GM18508 (cell line): ENCODE data around the gene SMIM14.
"Not testable (repeated sequence)": the region's sequence is repeated elsewhere in the genome, so short reads cannot be mapped to it uniquely, and the experiment has no call there.

Source experiments
- ATAC-seq: cut with Tn5 transposase; IDR thresholded peaks from one replicate; pipeline ENCODE4 v1.9.1; 2021; ENCODE audit warnings: moderate number of reproducible peaks; ENCODE audit not compliant: insufficient read depth, unreplicated experiment

SMIM14 gene

DNA sequence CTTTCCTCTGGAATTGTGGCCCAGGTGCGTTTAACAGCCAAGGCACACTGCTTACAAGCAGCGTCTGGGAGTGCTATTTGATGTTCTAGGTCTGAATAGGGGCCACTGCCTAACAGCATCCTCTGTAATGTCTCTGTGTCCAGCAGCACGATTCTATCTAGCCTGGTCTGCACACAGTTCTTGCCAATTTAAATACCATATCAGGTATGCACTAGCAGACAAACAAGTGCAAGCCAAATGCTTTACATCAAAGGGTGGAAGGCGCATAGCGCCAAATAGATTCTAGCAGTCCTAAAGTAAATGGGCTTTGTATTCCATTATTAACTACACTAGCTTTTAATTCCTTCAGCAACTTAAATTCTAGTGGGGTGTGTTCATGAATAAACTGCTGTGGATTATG is 95.6 kb downstream of the SMIM14 start:
- ATAC-seq: no peak

DNA sequence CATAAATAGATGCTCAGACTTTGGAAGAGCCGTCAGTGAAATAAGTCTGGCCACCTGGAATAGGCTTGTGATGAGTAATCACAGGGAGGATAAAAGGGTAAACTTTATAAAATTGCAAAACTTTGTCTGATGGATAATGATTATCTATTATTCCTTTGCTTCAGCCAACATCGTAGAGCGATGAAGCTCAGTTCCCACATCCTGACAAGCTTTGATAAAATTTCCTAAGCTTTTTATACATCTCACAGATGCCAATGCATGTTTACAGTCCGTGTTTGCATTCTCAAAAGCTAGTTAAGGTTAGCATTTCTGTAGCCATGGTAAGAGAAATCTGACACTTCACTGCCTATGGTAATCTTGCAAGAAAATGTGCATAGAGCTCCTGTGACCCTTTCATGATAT is 96.1 kb downstream of the SMIM14 start:
- ATAC-seq: no peak

DNA sequence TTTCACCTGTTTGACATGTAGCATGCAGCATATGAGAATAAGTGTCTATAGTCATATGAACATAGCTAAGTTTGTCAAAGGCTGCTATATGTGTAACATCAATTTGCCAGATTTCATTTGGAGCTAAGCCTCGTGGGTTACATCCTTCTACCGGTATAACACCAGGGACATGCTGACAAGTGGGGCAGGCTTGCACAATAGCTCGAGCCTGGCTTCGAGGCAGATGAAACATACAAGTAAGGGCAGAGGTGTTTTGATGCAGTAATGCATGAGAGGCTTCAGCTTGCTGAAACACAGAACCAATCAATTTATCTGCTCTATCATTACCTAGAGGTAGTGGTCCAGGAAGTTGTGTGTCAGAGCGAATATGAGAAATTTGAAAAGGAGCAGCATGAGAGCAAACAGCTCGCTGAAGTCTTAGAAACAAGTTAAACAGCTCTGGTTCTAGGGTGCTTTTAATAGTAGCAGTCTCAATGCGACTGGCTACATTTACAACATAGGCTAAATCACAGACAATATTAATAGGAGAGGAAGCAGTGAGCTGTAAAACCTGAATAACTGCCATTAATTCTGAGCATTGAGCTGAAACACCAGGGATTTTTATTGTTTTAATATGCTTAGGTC is 96.6 kb downstream of the SMIM14 start:
- ATAC-seq: no peak

DNA sequence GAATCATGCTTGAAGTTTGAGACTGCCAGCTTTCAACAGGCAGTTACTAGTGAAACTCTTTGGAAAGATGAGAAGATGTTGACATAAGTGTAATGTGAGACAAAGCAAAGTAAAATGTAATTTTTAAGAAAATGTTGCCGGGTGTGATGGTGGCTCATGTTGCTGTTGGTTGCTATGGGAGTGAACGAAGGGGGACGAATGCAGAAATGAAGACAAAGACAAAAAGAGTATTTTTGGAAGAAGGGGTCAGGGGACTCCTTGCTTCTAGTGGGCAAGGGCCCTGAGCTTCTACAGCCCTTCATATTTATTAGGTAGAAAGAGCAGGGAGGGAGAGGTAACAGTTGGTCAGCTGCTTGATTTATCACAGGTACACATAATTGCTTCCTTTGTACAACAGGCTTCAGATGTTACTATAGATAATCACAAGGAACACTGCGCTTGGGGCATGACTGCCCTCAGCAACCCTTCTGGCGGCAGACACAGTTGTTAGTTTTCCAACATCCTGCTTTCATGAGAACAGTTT is 99.5 kb downstream of the SMIM14 start:
- no peak for ATAC-seq

DNA sequence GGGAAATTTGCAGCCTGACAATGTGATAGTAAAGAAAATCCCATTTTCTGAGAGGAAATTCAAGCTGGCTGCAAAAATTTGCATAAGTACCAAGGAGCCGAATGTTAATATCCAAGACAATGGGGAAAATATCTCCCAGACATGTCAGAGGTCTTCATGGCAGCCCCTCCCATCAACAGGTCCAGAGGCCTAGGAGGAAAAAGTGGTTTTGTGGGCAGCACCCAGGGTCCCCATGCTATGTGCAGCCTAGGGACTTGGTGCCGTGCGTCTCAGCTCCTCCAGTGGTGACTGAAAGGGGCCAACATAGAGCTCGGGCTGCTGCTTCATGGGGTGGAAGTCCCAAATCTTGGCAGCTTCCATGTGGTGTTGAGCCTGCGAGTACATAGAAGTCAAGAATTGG is 105.1 kb downstream of the SMIM14 start:
- ATAC-seq: no peak

DNA sequence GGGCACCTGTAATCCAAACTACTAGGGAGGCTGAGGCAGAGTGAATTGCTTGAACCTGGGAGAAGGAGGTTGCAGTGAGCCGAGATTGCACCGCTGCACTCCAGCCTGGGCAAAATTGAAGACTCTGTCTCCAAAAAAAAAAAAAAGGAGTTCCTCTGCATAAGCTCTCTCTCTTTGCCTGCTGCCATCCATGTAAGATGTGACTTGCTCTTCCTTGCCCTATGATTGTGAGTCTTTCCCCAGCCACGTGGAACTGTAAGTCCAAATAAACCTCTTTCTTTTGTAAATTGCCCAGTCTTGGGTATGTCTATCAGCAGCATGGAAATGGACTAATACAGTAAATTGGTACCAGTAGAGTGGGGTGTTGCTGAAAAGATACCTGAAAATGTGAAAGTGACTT is 106.4 kb downstream of the SMIM14 start:
- not testable (repeated sequence) for ATAC-seq

DNA sequence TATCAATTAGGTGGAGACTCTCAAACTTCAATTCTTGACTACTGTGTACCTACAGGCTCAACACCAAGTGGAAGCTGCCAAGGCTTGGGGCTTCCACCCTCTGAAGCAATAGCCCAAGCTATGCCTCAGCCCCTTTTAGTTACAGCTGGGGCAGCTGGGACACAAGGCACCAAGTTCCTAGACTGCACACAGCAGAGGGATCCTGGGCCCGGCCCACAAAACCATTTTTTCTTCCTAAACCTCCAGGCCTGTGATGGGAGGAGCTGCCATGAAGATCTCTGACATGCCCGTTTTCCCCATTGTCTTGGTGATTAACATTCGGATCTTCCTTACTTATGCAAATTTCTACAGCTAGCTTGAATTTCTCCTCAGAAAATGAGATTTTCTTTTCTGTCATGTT is 108.0 kb downstream of the SMIM14 start:
- no peak for ATAC-seq

DNA sequence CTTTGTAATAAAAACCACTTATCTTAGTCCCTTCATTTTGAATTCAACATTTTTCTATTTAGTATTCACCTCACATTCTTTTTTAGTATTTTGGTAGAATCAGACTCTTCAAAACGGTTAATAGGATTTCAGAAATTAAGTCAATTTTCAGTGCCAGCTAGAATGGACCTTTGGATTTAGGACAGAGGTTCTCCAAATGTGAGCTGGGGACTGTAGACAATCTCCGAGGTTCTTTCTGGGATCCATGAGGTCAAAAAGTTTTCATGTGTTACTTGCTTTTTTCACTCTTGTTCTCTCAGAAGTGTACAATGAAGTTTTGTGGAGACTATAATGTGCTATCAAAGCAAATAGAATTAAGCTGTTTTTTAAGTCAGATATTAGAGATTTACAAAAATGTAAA is 109.1 kb downstream of the SMIM14 start:
- ATAC-seq: no peak

DNA sequence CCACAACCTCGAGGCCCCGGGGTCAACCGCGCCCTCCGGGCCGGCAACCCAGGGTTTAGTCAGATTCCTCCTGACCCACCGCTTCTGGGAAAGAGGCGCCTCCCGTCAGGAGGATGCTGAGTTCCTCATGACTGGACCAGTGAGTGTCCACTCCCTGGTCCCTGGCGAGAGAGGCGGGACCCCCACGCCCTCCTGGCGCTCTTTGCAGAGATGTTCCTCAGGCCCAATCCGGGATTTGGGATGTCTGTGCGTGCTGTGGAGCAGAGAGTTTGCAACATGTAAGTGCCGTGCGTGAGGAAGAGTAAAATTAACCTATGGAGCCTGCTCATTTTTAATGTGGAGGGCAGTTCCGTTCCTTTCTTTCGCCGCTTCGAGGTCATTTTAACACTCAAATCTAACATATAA is 110.6 kb downstream of the SMIM14 start:
- ATAC-seq: no peak

DNA sequence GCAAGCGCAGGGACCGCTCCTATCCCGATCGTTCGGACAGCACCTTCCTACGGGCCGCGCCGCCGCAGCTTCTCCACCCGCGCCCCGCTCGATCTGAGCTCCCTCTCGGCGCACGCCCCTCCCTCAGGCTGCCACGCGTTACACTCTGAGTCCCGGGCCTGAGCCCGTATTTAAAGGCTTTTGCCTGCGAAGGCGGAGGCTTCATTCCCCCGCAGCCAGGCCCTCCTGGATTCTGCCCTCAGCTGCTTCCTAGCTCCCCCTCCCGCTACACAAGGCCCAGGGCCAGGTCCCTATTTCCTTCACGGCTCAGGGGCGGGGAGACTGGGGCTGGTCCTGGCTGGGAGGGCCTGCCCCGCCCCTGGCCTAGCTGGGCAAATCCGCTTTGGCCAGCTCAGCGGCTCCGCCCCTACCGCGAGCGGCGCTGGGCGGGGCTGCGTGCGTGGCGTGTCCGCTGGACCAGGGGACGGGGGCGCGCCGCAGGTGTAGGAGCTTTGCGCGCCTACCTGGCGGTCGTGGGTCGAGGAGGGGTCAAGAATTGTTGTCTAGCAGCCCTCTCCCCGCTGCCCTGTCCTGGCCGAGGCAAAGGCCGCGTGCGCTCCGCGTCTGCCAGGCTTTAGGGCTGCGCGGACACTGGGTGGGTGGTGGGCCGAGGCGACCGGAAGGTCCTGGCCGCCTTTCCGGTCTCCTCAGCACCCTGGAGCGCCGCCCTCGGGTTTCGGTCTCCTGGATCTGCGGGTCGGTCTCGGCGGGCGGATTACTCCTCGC is 111.2 kb downstream of the SMIM14 start, which contains the start of gene UGDH:
TSS of gene UGDH (minus strand) at position 144 of the 765 bp plus-strand sequence. CDS start 5,927 bp downstream, outside the sequence.
- peak; percentile 79 for ATAC-seq

DNA sequence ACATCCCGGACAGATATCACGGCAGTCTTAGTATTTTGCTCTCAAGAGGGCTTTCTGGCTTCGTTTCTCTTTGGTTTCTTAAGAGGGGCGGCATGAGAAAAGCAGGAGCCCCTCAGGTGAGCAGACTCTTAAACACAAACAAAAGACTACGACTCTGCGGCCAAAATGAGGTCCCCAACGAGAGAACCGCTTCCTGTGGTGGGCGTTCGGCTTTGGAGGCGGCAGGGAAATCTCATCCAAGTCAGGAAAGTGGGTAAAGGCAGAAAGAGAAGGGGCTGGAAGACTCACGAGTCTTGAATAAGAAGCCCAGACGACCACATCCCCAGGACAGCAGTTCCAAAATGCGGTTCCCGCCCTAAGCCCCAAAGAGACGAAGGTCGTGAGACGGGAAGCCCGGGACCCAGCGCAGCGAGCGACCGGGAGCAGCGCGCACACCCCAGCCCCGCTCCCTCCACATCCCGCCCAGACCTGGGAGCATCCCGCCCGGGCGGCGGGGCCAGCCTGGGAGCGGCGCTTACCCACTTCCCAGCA is 111.8 kb downstream of the SMIM14 start:
- no peak for ATAC-seq

DNA sequence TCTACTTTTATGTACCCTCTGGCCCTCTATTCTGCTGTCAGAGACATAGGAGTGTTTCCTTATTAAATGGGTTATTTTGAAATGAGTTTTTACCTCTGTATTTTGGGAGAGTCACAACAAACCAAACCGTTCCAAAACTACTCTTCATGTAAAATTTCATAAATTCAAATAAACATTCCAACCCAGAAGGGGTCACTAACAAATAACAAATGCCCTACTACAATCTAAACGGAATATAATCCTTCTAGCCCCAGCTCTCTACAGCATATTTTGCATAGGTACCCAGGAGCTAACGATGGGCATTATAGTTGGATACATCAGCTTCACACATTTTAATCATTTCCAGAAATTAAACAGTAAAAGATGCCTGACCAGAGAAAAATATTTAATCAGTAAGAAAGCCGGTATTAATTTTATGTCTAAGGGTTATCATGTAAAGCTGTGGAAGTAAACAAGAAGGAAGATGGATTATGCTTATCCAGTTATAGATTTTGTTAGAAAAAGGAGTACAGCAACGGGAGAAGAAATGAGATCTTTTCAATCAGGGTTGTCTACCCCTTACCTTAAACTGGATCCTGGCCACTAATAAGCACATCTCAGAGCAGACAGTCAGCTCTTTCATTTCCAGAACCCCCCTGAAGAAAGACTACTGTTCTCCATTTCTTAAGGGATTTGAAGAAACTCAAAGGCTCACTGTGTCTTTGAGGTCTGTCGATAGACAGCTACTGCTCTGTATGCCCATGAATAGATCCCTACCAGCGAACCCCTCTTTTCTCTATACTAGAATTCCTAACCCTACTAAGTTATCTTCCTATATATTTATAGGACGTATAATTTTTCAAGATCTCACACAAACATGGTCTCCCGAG is 112.6 kb downstream of the SMIM14 start:
- no peak for ATAC-seq

DNA sequence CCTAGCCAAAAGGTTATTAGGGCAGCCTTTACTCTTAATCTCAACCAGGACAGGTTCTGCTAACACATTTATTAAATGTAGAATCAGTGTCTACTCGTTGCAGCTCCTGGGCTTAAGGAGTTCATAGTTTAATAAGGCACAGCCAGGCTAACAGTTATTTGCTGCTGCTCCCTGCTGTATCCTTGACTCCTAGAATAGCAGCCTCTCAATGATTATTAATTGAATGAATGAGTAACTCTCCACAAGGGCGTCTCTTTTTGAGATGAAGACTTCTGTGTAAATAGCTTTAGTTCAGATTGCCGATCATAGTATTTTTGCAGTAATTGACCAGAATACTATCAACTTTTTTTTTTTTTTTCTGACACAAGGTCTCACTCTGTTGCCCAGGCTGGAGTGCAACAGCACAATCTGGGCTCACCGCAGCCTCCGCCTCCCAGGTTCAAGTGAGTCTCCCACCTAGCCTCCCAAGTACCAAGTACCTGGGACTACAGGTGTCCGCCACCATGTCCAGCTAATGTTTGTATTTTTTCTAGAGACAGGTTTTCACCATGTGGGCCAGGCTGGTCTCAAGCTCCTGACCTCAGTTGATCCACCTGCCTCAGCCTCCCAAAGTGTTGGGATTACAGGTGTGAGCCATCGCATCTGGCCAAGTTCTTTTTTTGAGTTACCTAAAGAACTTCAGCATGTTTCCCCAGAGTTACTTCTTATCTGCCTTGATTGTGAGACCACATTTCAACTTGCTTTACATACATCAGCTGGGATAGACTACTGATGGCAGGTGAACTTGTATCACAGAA is 114.3 kb downstream of the SMIM14 start:
- no peak for ATAC-seq

DNA sequence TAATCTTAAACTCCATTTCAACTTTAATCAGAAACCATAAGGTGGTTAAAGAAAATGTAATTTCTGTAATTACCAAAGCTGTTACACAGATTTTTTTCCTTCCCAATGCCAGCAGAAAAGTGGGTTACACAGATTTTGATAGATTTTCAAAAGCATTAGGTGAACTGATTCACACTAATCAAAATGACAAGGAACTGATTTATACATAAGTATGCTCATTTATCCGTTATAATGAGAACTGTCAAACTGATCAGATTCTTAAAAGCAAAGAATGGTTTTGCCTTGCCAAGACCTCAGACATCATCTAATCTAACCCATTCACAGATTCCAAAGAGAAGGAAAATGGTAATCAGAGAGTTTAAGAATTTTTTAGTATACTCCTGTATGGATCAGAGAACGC is 116.6 kb downstream of the SMIM14 start:
- no peak for ATAC-seq

DNA sequence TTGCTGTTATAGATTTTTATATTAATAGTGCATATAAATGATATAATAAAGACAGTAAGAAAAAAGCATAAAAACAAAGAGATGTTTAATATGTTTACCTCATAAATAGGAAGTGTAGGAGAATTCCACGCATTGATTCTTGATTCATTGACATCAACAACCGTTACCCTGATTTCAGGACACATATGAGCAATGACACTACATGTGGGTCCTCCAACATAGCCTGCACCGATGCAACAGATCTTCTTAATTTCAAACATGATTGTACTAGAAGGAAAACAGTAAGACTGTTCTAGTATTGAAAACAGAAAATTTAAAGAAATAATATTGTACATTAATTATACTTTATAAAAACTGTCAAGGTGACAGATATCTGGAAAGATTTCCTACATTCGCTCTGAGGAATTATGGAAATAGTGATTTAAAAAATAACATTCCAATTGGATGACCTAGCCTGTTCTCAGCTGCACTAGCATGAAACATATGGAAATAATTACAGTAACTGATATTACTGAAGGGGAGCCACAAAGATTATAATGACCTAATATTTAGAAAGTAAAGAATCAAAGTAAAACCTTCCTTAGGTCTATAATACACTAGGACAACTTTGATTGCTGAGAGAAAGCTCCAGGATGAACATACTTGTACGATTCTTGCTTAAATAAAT is 117.3 kb downstream of the SMIM14 start:
- no peak for ATAC-seq

DNA sequence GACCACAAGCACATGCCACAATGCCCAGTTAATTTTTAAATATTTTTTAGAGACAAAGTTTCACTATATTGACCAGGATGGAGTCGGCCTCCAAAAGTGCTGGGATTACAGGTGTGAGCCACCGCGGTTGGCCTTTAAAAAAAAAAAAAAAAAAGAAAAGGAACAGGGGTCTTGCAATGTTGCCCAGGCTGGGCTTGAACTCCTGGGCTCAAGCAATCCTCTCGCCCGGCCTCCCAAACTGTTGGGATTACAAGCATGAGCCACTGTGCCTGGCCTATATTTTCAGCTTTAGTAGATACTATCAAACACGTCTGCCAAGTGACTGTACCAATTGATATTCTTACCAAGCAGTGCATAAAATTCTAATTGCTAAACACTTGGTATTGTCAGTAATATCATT is 120.2 kb downstream of the SMIM14 start:
- no peak for ATAC-seq

DNA sequence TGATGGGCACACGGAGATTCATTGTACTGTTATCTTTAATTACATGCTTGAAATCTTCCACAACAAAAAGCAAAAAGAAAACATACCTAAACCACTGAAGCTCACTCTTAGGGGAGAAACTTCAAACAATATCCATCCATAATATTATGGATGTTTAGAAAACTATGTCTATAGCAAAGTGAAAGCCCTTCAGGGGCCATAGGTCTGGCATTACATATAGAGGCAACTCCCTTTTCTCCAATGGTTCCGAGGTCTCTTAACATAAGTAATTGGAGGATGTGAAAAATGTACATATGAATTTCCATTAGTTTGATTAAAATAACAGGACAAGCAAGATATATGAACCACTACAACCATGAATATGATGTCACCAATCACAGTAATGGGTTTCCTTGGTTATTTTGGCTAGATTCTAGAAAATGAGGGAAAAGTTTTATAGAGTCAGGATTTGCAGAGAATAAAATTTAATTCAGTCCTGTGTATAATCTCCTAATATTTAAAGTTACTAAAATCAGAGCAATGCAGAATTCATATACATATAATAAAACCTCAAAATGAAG is 122.2 kb downstream of the SMIM14 start:
- ATAC-seq: no peak

DNA sequence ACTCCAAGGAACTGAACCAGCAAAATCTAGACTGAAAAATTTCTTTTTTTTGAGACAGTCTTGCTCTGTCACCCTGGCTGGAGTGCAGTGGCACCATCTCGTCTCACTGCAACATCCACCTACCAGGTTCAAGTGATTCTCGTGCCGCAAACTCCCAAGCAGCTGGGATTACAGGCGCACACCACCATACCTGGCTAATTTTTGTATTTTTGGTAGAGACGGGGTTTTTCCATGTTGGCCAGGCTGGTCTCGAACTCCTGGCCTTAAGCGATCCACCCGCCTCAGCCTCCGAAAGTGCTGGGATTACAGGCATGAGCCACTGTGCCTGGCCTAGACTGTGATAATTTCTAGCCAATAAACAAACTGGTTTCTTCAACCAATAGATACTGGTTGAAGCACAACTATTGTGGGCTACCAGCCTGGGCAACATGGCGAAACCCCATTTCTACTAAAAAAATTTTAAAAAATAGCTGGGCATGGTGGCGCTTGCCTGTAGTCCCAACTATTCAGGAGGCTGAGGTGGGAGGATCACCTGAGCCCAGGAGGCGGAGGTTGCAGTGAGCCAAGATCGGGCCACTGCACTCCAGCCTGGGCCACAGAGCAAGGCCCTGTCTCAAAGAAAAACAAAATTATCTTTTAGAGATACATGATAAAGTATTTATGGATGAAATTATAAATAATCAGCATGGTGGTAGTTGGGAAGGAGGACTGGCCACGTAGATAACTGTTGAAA is 122.8 kb downstream of the SMIM14 start:
- ATAC-seq: not testable (repeated sequence)
